Esophagus (tissue), 2 donors: Measurements from ENCODE around the gene ALMS1. TPM values are rescaled to one million over a fixed set of nuclear protein-coding genes. Genes with fewer than 3 reads are reported as not detected.
"Not testable (repeated sequence)": the region's sequence is repeated elsewhere in the genome, so short reads cannot be mapped to it uniquely, and the experiment has no call there.

Experiments used
- H3K27ac ChIP-seq, 2 donors: one replicate each; pipeline ENCODE4 v1.5.1; 2013; ENCODE audit warnings: low read depth in 2 of 2, mild to moderate bottlenecking in 2 of 2, inconsistent platforms in 1 of 2, low read length in 1 of 2, moderate library complexity in 1 of 2
- H3K27me3 ChIP-seq, 2 donors: one replicate each; pipeline ENCODE4 v1.6.1; 2013; ENCODE audit warnings: low read length in 2 of 2, control low read depth in 1 of 2, mild to moderate bottlenecking in 1 of 2; ENCODE audit not compliant: insufficient read depth in 2 of 2, control insufficient read depth in 1 of 2
- H3K36me3 ChIP-seq, 2 donors: one replicate each; pipeline ENCODE4 v1.6.1; 2013; ENCODE audit warnings: low read length in 1 of 2; ENCODE audit not compliant: control insufficient read depth in 2 of 2, insufficient read depth in 2 of 2
- H3K4me1 ChIP-seq, 2 donors: one replicate each; pipeline ENCODE4 v1.6.1; 2013; ENCODE audit warnings: low read length in 1 of 2; ENCODE audit not compliant: control insufficient read depth in 2 of 2, insufficient read depth in 2 of 2
- H3K4me3 ChIP-seq, 2 donors: one replicate each; pipeline ENCODE4 v1.5.1; 2013; ENCODE audit warnings: low read length in 2 of 2, mild to moderate bottlenecking in 2 of 2, low read depth in 1 of 2, moderate library complexity in 1 of 2
- H3K9me3 ChIP-seq, 2 donors: one replicate each; pipeline ENCODE4 v1.6.1; 2013; ENCODE audit warnings: mild to moderate bottlenecking in 2 of 2, low read depth in 1 of 2, low read length in 1 of 2, moderate library complexity in 1 of 2; ENCODE audit not compliant: control insufficient read depth in 2 of 2, insufficient read depth in 1 of 2
- WGBS, 2 donors: extraction: QIAGEN DNeasy Blood & Tissue Kit; methylation state at CpG; one replicate each; pipeline ENCODE4 v1.1.7; 2013; 5-methylcytosine and 5-hydroxymethylcytosine counted together
- polyA plus RNA-seq, 2 donors: library from polyadenylated mRNA; stranded (reverse); fragments of 200-250 nt; gene quantifications; one replicate each; pipeline ENCODE4 v1.2.3, GENCODE V29; 2013
- donor health status: healthy with polysubstance abuse.
- donor health status: Bipolar disorder and iron deficiency.

Gene ALMS1
- polyA plus RNA-seq, 2 donors: 3.3 to 3.8 TPM

- Histone ChIP-seq H3K27me3 (no peaks in the 10 kb centered on the region), H3K9me3 (peaks cover 2 to 5% of the 10 kb centered on the region in 2 donors), H3K4me1 (no peaks in the 10 kb centered on the region), H3K4me3 (no peak overlapping the region), H3K36me3 (peaks cover 2 to 3% of the 10 kb centered on the region in 2 donors), H3K27ac (no peak overlapping the region)
- 94% methylated on average over 1 of the region's 1 CpG for WGBS, 2 donors
Measured at GRCh38 chr2:73532381-73532780, 146.7 kb downstream of the ALMS1 start.

- Histone ChIP-seq H3K27me3 (no peaks in the 10 kb centered on the region), H3K9me3 (no peaks in the 10 kb centered on the region), H3K4me3 (no peak overlapping the region), H3K27ac (no peak overlapping the region), H3K36me3 (peaks cover 2 to 6% of the 10 kb centered on the region in 2 donors), H3K4me1 (no peaks in the 10 kb centered on the region)
- 92 to 97% methylated on average over 6 of the region's 6 CpGs for WGBS, 2 donors
Measured at GRCh38 chr2:73536133-73536840, 150.7 kb downstream of the ALMS1 start.

- WGBS, 2 donors: 78 to 83% methylated on average over 5 of the region's 5 CpGs
- not testable (repeated sequence) for H3K27me3 ChIP-seq, H3K27ac ChIP-seq, H3K4me3 ChIP-seq, H3K36me3 ChIP-seq, H3K4me1 ChIP-seq, H3K9me3 ChIP-seq
Measured at GRCh38 chr2:73560875-73561274, 175.2 kb downstream of the ALMS1 start.

- Histone ChIP-seq H3K4me1 (no peaks in the 10 kb centered on the region), H3K36me3 (no peaks in the 10 kb centered on the region), H3K9me3 (no peaks in the 10 kb centered on the region), H3K27me3 (no peaks in the 10 kb centered on the region), H3K4me3 (no peak overlapping the region), H3K27ac (no peak overlapping the region)
Measured at GRCh38 chr2:73561422-73561821, 175.8 kb downstream of the ALMS1 start.

GRCh38 chr2:73564986-73565385, 179.3 kb downstream of the ALMS1 start:
- H3K27ac ChIP-seq: no peak overlapping the region
- H3K4me3 ChIP-seq: no peak overlapping the region
- H3K9me3 ChIP-seq: no peaks in the 10 kb centered on the region
- no peaks in the 10 kb centered on the region for H3K4me1 ChIP-seq
- H3K27me3 ChIP-seq: no peaks in the 10 kb centered on the region
- no peaks in the 10 kb centered on the region for H3K36me3 ChIP-seq
- WGBS, 2 donors: 96 to 100% methylated on average over 1 of the region's 1 CpG

GRCh38 chr2:73566288-73566878, 180.7 kb downstream of the ALMS1 start:
- 92 to 94% methylated on average over 5 of the region's 5 CpGs for WGBS, 2 donors
- Histone ChIP-seq H3K4me1 (no peaks in the 10 kb centered on the region), H3K4me3 (no peak overlapping the region), H3K27ac (no peak overlapping the region), H3K27me3 (no peaks in the 10 kb centered on the region), H3K9me3 (no peaks in the 10 kb centered on the region), H3K36me3 (no peaks in the 10 kb centered on the region)

GRCh38 chr2:73575261-73575660, 189.6 kb downstream of the ALMS1 start:
- Histone ChIP-seq H3K4me1 (no peaks in the 10 kb centered on the region), H3K27me3 (no peaks in the 10 kb centered on the region), H3K27ac (no peak overlapping the region), H3K4me3 (no peak overlapping the region), H3K36me3 (no peaks in the 10 kb centered on the region), H3K9me3 (no peaks in the 10 kb centered on the region)
- WGBS, 2 donors: 80% methylated on average over 2 of the region's 2 CpGs

GRCh38 chr2:73582364-73582763, 196.7 kb downstream of the ALMS1 start:
- Histone ChIP-seq H3K9me3 (no peaks in the 10 kb centered on the region), H3K27ac (no peak overlapping the region), H3K4me1 (no peaks in the 10 kb centered on the region), H3K27me3 (no peaks in the 10 kb centered on the region), H3K4me3 (no peak overlapping the region), H3K36me3 (no peaks in the 10 kb centered on the region)
- WGBS, 2 donors: 86 to 88% methylated on average over 2 of the region's 2 CpGs

- H3K27ac ChIP-seq: no peak overlapping the region
- H3K9me3 ChIP-seq: no peaks in the 10 kb centered on the region
- 55 to 64% methylated on average over 4 of the region's 4 CpGs for WGBS, 2 donors
Measured at GRCh38 chr2:73588177-73588576, 202.5 kb downstream of the ALMS1 start.

GRCh38 chr2:73593680-73594079, 208.0 kb downstream of the ALMS1 start:
- Histone ChIP-seq H3K36me3 (no peaks in the 10 kb centered on the region), H3K27ac (no peak overlapping the region), H3K9me3 (no peaks in the 10 kb centered on the region), H3K4me3 (no peak overlapping the region), H3K4me1 (no peaks in the 10 kb centered on the region), H3K27me3 (no peaks in the 10 kb centered on the region)
- 95 to 96% methylated on average over 2 of the region's 2 CpGs for WGBS, 2 donors

More at GRCh38 chr2:73588177-73588576, 202.5 kb downstream of the ALMS1 start:
- no peaks in the 10 kb centered on the region for H3K27me3 ChIP-seq
- H3K4me1 ChIP-seq: no peaks in the 10 kb centered on the region
- H3K36me3 ChIP-seq: no peaks in the 10 kb centered on the region
- no peak overlapping the region for H3K4me3 ChIP-seq
